Neural cell (in vitro differentiated cells): ENCODE measurements around the gene CARMIL1. TPM values are rescaled to one million over a fixed set of nuclear protein-coding genes. Genes with fewer than 3 reads are reported as not detected.

Source experiments
- H2AFZ ChIP-seq: fragments of 200-600, 300-800 bp; sonication (generic), shearing (Covaris generic); 2 replicates; pipeline ENCODE4 v1.6.0; 2014; ENCODE audit warnings: low read depth, mild to moderate bottlenecking, antibody characterized with exemption, low read length, moderate library complexity
- H3F3A ChIP-seq: fragments of 200-600 bp; shearing (Covaris generic); 2 replicates; pipeline ENCODE4 v1.6.1; 2016; ENCODE audit warnings: mild to moderate bottlenecking, moderate library complexity, mixed read lengths, antibody characterized with exemption, low read length; ENCODE audit not compliant: insufficient read depth, poor library complexity, severe bottlenecking
- H3K27ac ChIP-seq: fragments of 200-600, 300-800 bp; sonication (generic), shearing (Covaris generic); 2 replicates; pipeline ENCODE4 v1.5.1; 2014; ENCODE audit warnings: mild to moderate bottlenecking, low read length, moderate library complexity
- H3K27me3 ChIP-seq: fragments of 300-800, 200-600 bp; sonication (generic), shearing (Covaris generic); 2 replicates; pipeline ENCODE4 v1.6.0; 2014; ENCODE audit warnings: mild to moderate bottlenecking, low read depth, low read length, moderate library complexity; ENCODE audit not compliant: insufficient read depth
- H3K36me3 ChIP-seq: fragments of 300-800, 200-600 bp; sonication (generic), shearing (Covaris generic); 2 replicates; pipeline ENCODE4 v1.5.1; 2014; ENCODE audit warnings: mild to moderate bottlenecking, antibody characterized with exemption, low read length, moderate library complexity; ENCODE audit not compliant: insufficient read depth
- H3K4me2 ChIP-seq: fragments of 300-800, 200-600 bp; sonication (generic), shearing (Covaris generic); 2 replicates; pipeline ENCODE4 v1.6.0; 2014; ENCODE audit warnings: mild to moderate bottlenecking, low read length
- H3K4me3 ChIP-seq: fragments of 300-800, 200-600 bp; sonication (generic), shearing (Covaris generic); 2 replicates; pipeline ENCODE4 v1.5.1; 2014; ENCODE audit warnings: mild to moderate bottlenecking, low read length, moderate library complexity
- H3K79me2 ChIP-seq: fragments of 200-600 bp; shearing (Covaris generic); replicated peaks from 2 replicates; pipeline ENCODE4 v1.6.0; 2014; ENCODE audit warnings: mild to moderate bottlenecking, low read length, moderate library complexity; ENCODE audit not compliant: insufficient read depth
- H3K9ac ChIP-seq: fragments of 300-800, 200-600 bp; sonication (generic), shearing (Covaris generic); 2 replicates; pipeline ENCODE4 v1.6.1; 2016; ENCODE audit warnings: mild to moderate bottlenecking, low read length, mixed read lengths
- H3K9me2 ChIP-seq: fragments of 200-600 bp; shearing (Covaris generic); 2 replicates; pipeline ENCODE4 v1.6.1; 2016; ENCODE audit warnings: mild to moderate bottlenecking, low read length, mixed read lengths; ENCODE audit not compliant: insufficient read depth
- H3K9me3 ChIP-seq: fragments of 200-600, 300-800 bp; sonication (generic), shearing (Covaris generic); 2 replicates; pipeline ENCODE4 v1.6.1; 2016; ENCODE audit warnings: mild to moderate bottlenecking, mixed run types, low read length, moderate library complexity, mixed read lengths
- H4K20me1 ChIP-seq: fragments of 200-600 bp; shearing (Covaris generic); 2 replicates; pipeline ENCODE4 v1.6.1; 2016; ENCODE audit warnings: mild to moderate bottlenecking, mixed run types; ENCODE audit not compliant: insufficient read depth
- CTCF ChIP-seq: fragments of 450-650 bp; IDR thresholded peaks from 2 replicates; pipeline ENCODE4 v1.5.1; 2014; ENCODE audit warnings: antibody characterized with exemption, mild to moderate bottlenecking, moderate library complexity; ENCODE audit not compliant: poor library complexity, severe bottlenecking
- EP300 ChIP-seq: fragments of 450-650 bp; conservative IDR thresholded peaks from 2 replicates; pipeline ENCODE4 v1.6.1; 2014; ENCODE audit warnings: antibody characterized with exemption, mild to moderate bottlenecking, moderate library complexity; ENCODE audit not compliant: poor library complexity, severe bottlenecking
- EZH2 ChIP-seq: fragments of 200-600, 300-800 bp; shearing (Covaris generic), sonication (generic); IDR thresholded peaks from 2 replicates; pipeline ENCODE4 v1.6.1; 2014; ENCODE audit warnings: antibody characterized with exemption, low read length, borderline replicate concordance, mild to moderate bottlenecking; ENCODE audit not compliant: insufficient read depth, poor library complexity, severe bottlenecking
- MXI1 ChIP-seq: fragments of 450-650 bp; conservative IDR thresholded peaks from 2 replicates; pipeline ENCODE4 v1.6.1; 2014; ENCODE audit warnings: antibody characterized with exemption, mild to moderate bottlenecking; ENCODE audit not compliant: poor library complexity, severe bottlenecking
- POLR2AphosphoS5 ChIP-seq: IDR thresholded peaks from 2 replicates; pipeline ENCODE4 v1.6.1; 2012
- RAD21 ChIP-seq: fragments of 450-650 bp; conservative IDR thresholded peaks from 2 replicates; pipeline ENCODE4 v1.6.1; 2014; ENCODE audit warnings: antibody characterized with exemption, mild to moderate bottlenecking, moderate library complexity
- REST ChIP-seq: IDR thresholded peaks from 2 replicates; pipeline ENCODE4 v1.6.1; 2012; ENCODE audit warnings: borderline replicate concordance
- SMC3 ChIP-seq: fragments of 450-650 bp; conservative IDR thresholded peaks from 2 replicates; pipeline ENCODE4 v1.6.1; 2014; ENCODE audit warnings: antibody characterized with exemption, mild to moderate bottlenecking, moderate library complexity; ENCODE audit not compliant: poor library complexity
- TAF1 ChIP-seq: IDR thresholded peaks from 2 replicates; pipeline ENCODE4 v1.6.1; 2012; ENCODE audit warnings: low read depth
- polyA plus RNA-seq: library from polyadenylated mRNA; depleted of rRNA; stranded (reverse); fragments of >200 nt; gene quantifications from 2 replicates; pipeline ENCODE4 v1.2.3, GENCODE V29; 2014

CARMIL1 gene
- polyA plus RNA-seq, 1 donor from 2014 or later: 5.3 TPM

GRCh38 chr6:25472906-25473305 lies 193.7 kb downstream of the CARMIL1 start:
- Histone ChIP-seq H3K27ac (no peak overlapping the region), H3K4me3 (no peak overlapping the region), H2AFZ (no peak overlapping the region), H4K20me1 (no peaks in the 10 kb centered on the region), H3K79me2 (no peaks in the 10 kb centered on the region), H3K9me2 (no peaks in the 10 kb centered on the region), H3K27me3 (no peaks in the 10 kb centered on the region), H3K9me3 (no peaks in the 10 kb centered on the region), H3K9ac (no peak overlapping the region), H3F3A (no peaks in the 10 kb centered on the region), H3K4me2 (no peak overlapping the region), H3K36me3 (no peaks in the 10 kb centered on the region)
- TF ChIP-seq REST (no peak), POLR2AphosphoS5 (no peak), CTCF (no peak), TAF1 (no peak), MXI1 (no peak), RAD21 (no peak), EZH2 (no peak), SMC3 (no peak), EP300 (no peak)

GRCh38 chr6:25473447-25473846 lies 194.3 kb downstream of the CARMIL1 start:
- H3K9me3 ChIP-seq: no peaks in the 10 kb centered on the region
- H3K27me3 ChIP-seq: no peaks in the 10 kb centered on the region
- H3F3A ChIP-seq: no peaks in the 10 kb centered on the region
- H3K4me3 ChIP-seq: no peak overlapping the region
- H3K27ac ChIP-seq: no peak overlapping the region
- no peak overlapping the region for H3K9ac ChIP-seq
- no peak overlapping the region for H3K4me2 ChIP-seq
- no peak overlapping the region for H2AFZ ChIP-seq
- TF ChIP-seq TAF1: no peak
- TF ChIP-seq POLR2AphosphoS5: no peak
- no peak for TF ChIP-seq RAD21
- TF ChIP-seq REST: no peak
- no peak for TF ChIP-seq EP300
- no peak for TF ChIP-seq MXI1
- no peak for TF ChIP-seq EZH2
- TF ChIP-seq CTCF: no peak
- TF ChIP-seq SMC3: no peak
- H3K79me2 ChIP-seq: no peaks in the 10 kb centered on the region
- H3K9me2 ChIP-seq: no peaks in the 10 kb centered on the region
- H4K20me1 ChIP-seq: no peaks in the 10 kb centered on the region
- no peaks in the 10 kb centered on the region for H3K36me3 ChIP-seq
